GM19238 (cell line): ENCODE data around the gene WNK2.

ENCODE experiments used
- DNase-seq: peaks from one replicate; pipeline ENCODE4 v3.0.0; 2011; ENCODE audit warnings: low spot score; ENCODE audit not compliant: insufficient read length

Gene WNK2

GRCh38 chr9:93185266-93186214 lies 1.6 kb downstream of the WNK2 start:
- no peak for DNase-seq

DNA sequence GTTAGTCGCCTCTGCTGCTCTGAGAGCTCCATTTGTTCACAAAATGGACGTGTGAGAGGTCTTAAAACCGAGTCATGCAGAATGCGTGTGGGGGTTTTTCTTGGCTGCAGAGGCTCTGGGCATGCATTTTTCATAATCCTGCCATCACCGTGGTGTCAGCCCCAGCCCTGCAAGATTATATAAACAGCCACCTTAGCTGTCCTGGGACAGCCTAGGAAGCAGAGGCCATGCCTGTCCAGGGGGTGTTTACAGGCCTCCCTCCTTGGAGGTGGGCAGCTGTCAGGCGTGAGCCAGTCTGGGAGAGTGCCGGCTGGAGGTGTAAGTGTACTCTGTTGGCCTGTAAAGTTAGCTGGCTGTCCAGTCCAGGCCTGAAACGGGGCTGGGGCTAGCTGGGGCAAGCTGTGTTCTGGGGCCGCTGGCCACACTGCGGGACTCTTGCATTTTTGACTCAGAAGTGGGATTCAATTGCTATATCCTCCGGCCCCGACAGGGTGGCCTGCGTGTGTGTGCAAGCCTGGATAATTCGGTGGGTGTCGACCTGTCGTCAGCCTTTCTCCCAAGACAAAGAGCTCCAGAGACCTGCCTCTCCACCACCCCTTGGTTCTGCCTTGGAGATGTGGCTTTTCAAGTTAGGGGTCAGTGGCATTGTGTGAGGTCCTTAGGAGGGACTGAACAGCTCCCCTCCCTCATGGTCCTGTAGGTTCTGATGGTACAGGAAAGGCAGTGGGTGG lies 2.4 kb downstream of the WNK2 start:
- DNase-seq, result no peak

GRCh38 chr9:93187047-93187446 lies 3.1 kb downstream of the WNK2 start:
- no peak for DNase-seq

- DNase-seq, result no peak
These were observed 3.6 kb downstream of the WNK2 start for GRCh38 chr9:93187574-93187973.

- no peak for DNase-seq
These were observed 4.8 kb downstream of the WNK2 start for GRCh38 chr9:93188426-93189368.

DNA sequence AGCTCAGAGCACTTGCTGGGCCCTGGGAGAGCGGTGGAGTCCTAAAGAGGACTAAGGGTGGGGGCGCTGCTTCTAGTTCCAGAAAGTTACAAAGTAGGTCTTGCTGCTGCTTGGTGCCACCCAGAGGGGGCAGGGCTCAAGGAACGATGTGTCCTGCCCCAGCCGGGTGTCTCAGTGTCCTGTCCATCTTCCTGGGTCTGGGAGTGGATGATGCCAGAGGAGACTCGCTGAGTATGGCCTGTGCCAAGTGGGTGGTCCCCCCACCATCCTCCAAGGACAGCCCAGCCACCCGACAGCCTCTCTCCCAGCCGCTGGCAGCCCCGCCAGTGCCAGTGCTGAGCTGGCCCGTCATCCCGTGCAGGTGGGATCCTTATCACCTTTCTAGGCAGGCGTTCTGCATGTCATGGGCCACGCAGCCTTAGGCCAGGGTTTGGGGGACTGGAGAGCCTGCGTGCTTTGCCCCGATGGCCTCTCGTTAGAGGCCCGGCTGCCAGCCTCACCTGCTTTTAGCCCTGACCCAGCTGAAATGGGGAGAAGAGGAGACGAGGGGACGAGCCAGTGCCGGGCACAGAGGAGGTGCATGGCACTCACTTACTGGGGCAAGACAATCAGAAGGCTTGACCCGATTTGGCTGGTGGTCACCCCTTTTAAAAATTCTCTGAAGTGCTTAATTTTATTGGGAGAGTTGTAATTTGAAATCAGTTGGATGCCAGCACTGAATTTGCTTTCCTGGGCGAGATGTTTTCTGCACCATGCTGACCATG lies 5.6 kb downstream of the WNK2 start:
- no peak for DNase-seq

- DNase-seq, result no peak
These were observed 6.2 kb downstream of the WNK2 start for GRCh38 chr9:93190133-93190525.

GRCh38 chr9:93190656-93191353 lies 6.9 kb downstream of the WNK2 start:
- DNase-seq, result no peak

DNA sequence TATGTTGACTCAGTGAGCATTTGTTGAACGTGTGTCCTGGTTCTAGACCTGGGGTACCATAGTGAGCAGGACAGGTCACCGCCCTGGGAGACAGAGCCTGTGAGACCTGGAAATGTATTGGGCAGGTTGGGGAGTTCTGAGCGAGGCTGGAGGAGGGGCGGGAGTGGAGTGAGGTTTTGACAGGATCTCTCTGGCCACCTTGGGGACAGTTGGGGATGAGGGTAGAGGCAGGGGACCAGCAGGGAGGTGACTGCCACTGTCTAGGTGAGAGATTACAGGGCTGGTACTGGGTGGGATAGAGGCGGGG lies 7.4 kb downstream of the WNK2 start:
- DNase-seq, result no peak

DNA sequence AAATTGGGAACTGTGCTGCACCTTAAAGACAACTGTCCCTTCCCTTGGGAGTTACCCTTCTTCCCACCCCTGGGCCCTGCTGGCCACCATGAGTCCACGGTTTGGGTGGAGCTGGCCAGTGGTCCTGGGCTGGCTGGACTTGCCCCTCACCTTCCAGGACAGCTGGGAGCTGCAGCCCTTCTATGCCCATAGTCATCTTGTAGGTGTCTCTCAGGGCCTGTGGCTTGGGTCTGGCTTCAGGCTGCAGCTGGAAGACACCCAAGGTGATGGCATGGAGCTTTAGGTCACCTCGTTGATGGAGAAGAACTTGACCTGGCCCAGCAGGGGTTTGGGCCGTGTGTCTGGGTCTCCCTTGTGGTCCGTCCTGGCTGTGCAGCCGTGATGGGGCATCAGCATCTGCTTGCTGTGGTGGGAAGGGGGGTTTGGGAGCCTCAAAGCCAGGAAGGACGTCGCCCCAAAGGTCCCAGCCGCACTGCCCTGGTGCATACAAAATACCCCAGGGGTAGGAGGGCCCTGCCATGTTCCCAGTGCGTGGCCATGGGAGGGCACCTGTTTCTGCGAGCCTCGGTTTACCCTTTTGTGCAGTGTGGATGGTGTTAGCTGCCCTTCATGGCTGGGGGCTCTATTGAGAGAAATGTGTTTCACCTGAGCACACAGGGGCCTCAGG lies 8.9 kb downstream of the WNK2 start:
- no peak for DNase-seq

- no peak for DNase-seq
These were observed 9.7 kb downstream of the WNK2 start for GRCh38 chr9:93193388-93194220.

GRCh38 chr9:93194221-93194625 lies 10.3 kb downstream of the WNK2 start:
- no peak for DNase-seq

DNA sequence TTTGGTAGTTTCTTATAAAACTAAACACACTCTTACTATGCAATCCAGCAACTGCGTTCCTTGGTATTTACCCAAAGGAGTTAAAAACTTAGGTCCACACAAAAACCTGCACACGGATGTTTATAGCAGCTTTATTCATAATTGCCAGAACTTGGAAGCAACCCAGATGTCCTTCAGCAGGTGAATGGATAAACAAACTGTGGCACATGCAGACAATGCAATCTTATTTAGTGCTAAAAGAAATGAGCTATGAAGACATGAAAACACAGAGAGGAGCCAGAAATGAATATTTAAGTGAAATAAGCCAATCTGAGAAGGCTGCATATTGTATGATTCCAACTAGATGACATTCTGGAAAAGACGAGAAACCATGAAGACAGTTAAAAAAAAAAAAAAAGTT lies 10.7 kb downstream of the WNK2 start:
- DNase-seq, result no peak

DNA sequence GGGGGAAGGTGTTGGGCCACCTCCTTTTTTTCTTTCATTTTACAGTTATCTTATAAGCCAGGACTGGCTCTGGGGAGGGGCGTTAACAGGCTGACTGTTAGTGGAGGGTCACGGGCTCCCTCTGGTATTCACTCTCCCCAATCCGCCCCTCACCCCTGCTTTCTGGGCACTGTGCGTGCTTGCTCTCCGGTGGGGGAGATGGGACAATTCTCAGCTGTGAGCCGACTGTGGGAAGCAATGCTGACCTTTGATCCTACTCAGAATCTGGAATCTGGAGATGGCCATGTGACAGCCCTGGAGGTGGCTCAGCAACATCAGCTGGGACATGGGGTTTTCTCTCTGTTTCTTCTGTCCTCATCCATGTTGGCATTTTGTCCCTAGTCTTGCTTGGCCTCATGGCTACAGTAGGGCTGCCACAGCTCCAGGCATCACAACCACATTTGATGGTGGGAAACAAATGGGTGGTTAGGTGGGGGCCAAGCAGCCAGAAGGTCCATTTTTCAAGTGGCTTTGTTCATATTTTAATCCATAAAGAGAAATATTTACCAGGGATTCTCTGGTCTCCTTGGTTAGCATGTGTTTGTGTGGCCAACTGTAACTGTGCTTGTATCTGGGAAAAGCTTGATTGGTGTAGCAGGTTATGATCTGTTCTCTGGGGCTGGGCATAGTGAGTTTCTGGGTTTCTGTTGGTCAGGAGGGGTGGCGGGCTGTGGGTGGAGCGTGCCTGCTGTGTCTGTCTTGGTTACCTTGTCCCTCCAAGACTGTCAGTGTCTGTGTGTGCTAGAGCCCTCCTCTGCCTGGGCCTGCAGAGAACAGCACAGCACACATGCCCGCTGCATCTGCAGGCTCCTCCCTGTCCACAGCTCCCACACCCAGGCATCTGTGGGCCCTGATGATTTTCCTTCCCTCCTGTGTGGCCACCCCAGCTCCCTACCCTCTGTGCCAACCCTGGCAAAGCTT lies 12.4 kb downstream of the WNK2 start:
- DNase-seq, result no peak

DNA sequence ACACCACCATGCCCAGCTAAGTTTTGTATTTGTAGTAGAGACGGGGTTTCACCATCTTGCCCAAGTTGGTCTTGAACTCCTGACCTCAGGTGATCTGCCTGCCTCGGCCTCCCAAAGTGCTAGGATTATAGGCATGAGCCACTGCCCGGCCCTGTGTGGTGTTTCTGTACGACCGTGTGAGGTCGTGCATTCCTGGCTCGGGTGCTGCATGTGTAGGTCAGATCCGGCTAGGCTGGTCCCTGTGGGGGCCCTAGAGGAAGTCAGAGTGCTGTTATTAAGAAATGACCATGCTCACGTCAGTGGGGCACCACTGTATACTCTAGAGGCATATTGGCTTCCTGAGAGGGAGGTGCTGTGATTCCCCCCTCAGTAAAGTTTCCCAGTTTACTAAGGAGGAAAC lies 13.7 kb downstream of the WNK2 start:
- no peak for DNase-seq

DNA sequence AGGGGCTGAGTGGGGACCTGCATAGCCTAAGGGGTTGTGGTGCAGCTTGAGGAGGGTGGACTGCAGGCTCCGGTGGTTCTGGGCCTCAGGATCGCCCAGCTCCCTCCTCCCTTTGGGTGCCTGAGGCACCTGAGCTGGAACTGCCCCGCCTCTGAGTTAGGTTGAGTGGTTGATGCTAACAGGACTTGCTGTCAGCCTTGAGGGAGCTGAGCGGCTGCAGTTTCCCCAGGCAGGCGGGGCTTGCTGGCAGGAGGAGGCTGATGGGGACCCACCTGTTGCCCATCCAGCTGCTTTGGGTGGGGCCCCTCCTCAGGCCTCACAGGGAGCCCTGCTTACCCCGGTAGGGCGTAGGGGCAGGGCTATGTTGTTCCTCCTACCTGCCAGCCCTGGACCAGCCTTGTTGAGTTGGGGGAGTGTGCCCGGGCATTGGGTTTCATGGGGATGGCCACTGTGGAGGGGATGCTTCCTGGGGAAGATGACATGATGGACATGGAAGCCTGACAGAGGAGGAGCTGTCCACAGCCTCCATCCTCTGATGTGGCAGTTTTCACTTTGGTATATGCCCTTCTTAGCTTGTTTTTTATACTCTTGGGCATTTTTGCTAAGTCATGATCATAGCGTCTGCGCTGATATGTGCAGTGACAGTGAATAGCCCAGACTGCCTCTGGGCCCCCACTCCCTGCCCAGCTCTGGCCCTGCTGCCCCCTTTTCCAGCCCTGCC lies 14.3 kb downstream of the WNK2 start:
- DNase-seq, result no peak
